WTC11 (cell line): Measurements from ENCODE around the gene INTS11. TPM values are rescaled to one million over a fixed set of nuclear protein-coding genes. Genes with fewer than 3 reads are reported as not detected.

Experiments
- ATAC-seq: fragments of 200-7000 bp; cut with Tn5 transposase; 2 replicates; pipeline ENCODE4 v1.10.0; 2021; ENCODE audit warnings: mild to moderate bottlenecking, moderate library complexity
- CTCF ChIA-PET: fragments of 300-600 bp; sonication (Branson Sonifier 250); formaldehyde crosslinking; loops from one replicate; lab custom pipeline; 2021; ENCODE audit warnings: antibody characterized with exemption; lab: Charles Lee
- POLR2A ChIA-PET: fragments of 350-600 bp; sonication (Branson Sonifier 250); formaldehyde crosslinking; loops from one replicate; lab custom pipeline; 2021; ENCODE audit warnings: antibody characterized with exemption; lab: Charles Lee
- DNase-seq: peaks from one replicate; pipeline ENCODE4 v3.0.0; 2021; ENCODE audit warnings: low spot score
- H3K27ac Mint-ChIP-seq: 2 replicates; pipeline ENCODE4 v1.8.0; 2021; ENCODE audit warnings: mixed read lengths
- H3K27me3 Mint-ChIP-seq: 2 replicates; pipeline ENCODE4 v1.8.0; 2021; ENCODE audit warnings: low read depth, mild to moderate bottlenecking, moderate library complexity, mixed read lengths
- H3K36me3 Mint-ChIP-seq: 2 replicates; pipeline ENCODE4 v1.8.0; 2021; ENCODE audit warnings: mixed read lengths
- H3K4me1 Mint-ChIP-seq: 2 replicates; pipeline ENCODE4 v1.8.0; 2022; ENCODE audit warnings: mixed read lengths
- H3K4me3 Mint-ChIP-seq: 2 replicates; pipeline ENCODE4 v1.8.0; 2021; ENCODE audit warnings: mild to moderate bottlenecking, moderate library complexity, mixed read lengths
- H3K9me3 Mint-ChIP-seq: 2 replicates; pipeline ENCODE4 v1.8.0; 2021; ENCODE audit warnings: mixed read lengths
- ETV6 ChIP-seq: sonication (generic); formaldehyde crosslinking; IDR thresholded peaks from 2 replicates; pipeline ENCODE4 v1.8.1; 2022; ENCODE audit warnings: mild to moderate bottlenecking, missing genetic modification reagents
- FOXK1 ChIP-seq: sonication (generic); formaldehyde crosslinking; IDR thresholded peaks from 2 replicates; pipeline ENCODE4 v1.8.0; 2022; ENCODE audit warnings: mild to moderate bottlenecking, moderate library complexity, missing genetic modification reagents
- GABPB1 ChIP-seq: sonication (generic); formaldehyde crosslinking; IDR thresholded peaks from 2 replicates; pipeline ENCODE4 v1.8.1; 2023; ENCODE audit warnings: mild to moderate bottlenecking, missing genetic modification reagents
- IRF2 ChIP-seq: sonication (generic); formaldehyde crosslinking; IDR thresholded peaks from 2 replicates; pipeline ENCODE4 v1.8.0; 2022; ENCODE audit warnings: low read depth, missing genetic modification reagents, borderline replicate concordance
- JAZF1 ChIP-seq: fragments of 250-450 bp; sonication (Bioruptor Pico); IDR thresholded peaks from 2 replicates; pipeline ENCODE4 v1.9.0; 2021; ENCODE audit warnings: moderate library complexity, mild to moderate bottlenecking, inconsistent platforms
- NR1H2 ChIP-seq: sonication (generic); formaldehyde crosslinking; IDR thresholded peaks from 2 replicates; pipeline ENCODE4 v1.9.0; 2021; ENCODE audit warnings: mild to moderate bottlenecking, moderate library complexity, missing genetic modification reagents
- NR2C2 ChIP-seq: sonication (generic); formaldehyde crosslinking; IDR thresholded peaks from 2 replicates; pipeline ENCODE4 v1.8.0; 2022; ENCODE audit warnings: mild to moderate bottlenecking, missing genetic modification reagents
- ZNF219 ChIP-seq: sonication (generic); formaldehyde crosslinking; IDR thresholded peaks from 2 replicates; pipeline ENCODE4 v1.8.0; 2023; ENCODE audit warnings: missing genetic modification reagents, mild to moderate bottlenecking, borderline replicate concordance
- ZNF416 ChIP-seq: fragments of 250-450 bp; sonication (Bioruptor Pico); IDR thresholded peaks from 2 replicates; pipeline ENCODE4 v1.9.0; 2021; ENCODE audit warnings: mild to moderate bottlenecking, inconsistent platforms
- total RNA-seq: library from RNA; stranded (reverse); gene quantifications from 3 replicates; pipeline ENCODE4 v1.2.3, GENCODE V29; 2021
- TF ChIP-seq, protein P1 (sequence below): sonication (generic); formaldehyde crosslinking; conservative IDR thresholded peaks from 2 replicates; pipeline ENCODE4 v1.8.1; 2023; ENCODE audit warnings: mild to moderate bottlenecking, low read depth, missing genetic modification reagents, moderate library complexity
- TF ChIP-seq, protein P2 (sequence below): sonication (generic); formaldehyde crosslinking; IDR thresholded peaks from 2 replicates; pipeline ENCODE4 v1.8.0; 2022; ENCODE audit warnings: mild to moderate bottlenecking, missing genetic modification reagents
- TF ChIP-seq, protein P3 (sequence below): sonication (generic); formaldehyde crosslinking; IDR thresholded peaks from 2 replicates; pipeline ENCODE4 v1.8.0; 2022; ENCODE audit warnings: mild to moderate bottlenecking, missing genetic modification reagents
- TF ChIP-seq, protein P4 (sequence below): sonication (generic); formaldehyde crosslinking; IDR thresholded peaks from 2 replicates; pipeline ENCODE4 v1.8.1; 2022; ENCODE audit warnings: low read depth, mild to moderate bottlenecking, moderate library complexity, missing genetic modification reagents, borderline replicate concordance
- TF ChIP-seq, protein P5 (sequence below): sonication (generic); formaldehyde crosslinking; IDR thresholded peaks from 2 replicates; pipeline ENCODE4 v1.8.1; 2022; ENCODE audit warnings: low read depth, missing genetic modification reagents, borderline replicate concordance
- TF ChIP-seq, protein P6 (sequence below): sonication (generic); formaldehyde crosslinking; IDR thresholded peaks from 2 replicates; pipeline ENCODE4 v1.8.1; 2022; ENCODE audit warnings: mild to moderate bottlenecking, missing genetic modification reagents, moderate library complexity, borderline replicate concordance
- TF ChIP-seq, protein P7 (sequence below): sonication (generic); formaldehyde crosslinking; IDR thresholded peaks from 2 replicates; pipeline ENCODE4 v1.8.0; 2022; ENCODE audit warnings: mild to moderate bottlenecking, missing genetic modification reagents
- TF ChIP-seq, protein P8 (sequence below): sonication (generic); formaldehyde crosslinking; IDR thresholded peaks from 2 replicates; pipeline ENCODE4 v1.8.0; 2023; ENCODE audit warnings: missing genetic modification reagents, mild to moderate bottlenecking, borderline replicate concordance
- TF ChIP-seq, protein P9 (sequence below): sonication (generic); formaldehyde crosslinking; conservative IDR thresholded peaks from 2 replicates; pipeline ENCODE4 v1.8.1; 2022; ENCODE audit warnings: mild to moderate bottlenecking, missing genetic modification reagents

Gene INTS11
- total RNA-seq, 1 experiment from 2014 or later = 170 TPM

DNA sequence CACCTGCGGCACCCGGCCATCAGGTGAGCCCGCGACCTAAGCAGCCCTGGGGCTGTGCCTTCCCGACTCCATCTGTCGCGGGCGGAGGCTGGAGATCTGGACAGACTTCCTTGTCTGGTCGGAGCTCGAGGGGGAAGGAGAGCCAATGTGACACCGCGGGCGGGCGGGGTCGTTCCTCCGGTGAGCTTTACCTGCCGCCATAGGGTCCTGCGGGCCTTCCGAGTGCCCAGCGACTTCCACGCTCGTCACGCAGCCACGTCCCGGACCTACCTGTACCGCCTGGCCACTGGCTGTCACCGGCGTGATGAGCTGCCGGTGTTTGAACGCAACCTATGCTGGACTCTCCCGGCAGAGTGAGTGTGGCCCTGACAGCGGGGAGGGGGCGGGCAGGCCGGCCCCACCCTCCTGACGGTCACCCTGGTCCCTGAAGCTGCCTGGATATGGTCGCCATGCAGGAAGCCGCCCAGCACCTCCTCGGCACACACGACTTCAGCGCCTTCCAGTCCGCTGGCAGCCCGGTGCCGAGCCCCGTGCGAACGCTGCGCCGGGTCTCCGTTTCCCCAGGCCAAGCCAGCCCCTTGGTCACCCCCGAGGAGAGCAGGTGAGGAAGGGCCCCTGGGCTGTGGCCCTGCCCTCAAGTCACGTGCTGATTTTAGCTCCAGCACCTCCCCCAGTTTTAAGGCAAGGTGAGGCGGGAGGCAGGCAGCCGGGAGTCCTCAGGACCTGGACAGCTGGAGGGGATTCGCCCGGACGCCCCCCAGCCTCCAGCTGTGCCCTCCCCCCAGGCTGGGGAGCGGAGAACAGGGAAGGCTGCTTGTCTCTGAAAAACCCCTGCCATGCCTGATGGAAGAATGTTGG is 15.0 kb downstream of the INTS11 start (continued):
- TF ChIP-seq, protein P1, sequence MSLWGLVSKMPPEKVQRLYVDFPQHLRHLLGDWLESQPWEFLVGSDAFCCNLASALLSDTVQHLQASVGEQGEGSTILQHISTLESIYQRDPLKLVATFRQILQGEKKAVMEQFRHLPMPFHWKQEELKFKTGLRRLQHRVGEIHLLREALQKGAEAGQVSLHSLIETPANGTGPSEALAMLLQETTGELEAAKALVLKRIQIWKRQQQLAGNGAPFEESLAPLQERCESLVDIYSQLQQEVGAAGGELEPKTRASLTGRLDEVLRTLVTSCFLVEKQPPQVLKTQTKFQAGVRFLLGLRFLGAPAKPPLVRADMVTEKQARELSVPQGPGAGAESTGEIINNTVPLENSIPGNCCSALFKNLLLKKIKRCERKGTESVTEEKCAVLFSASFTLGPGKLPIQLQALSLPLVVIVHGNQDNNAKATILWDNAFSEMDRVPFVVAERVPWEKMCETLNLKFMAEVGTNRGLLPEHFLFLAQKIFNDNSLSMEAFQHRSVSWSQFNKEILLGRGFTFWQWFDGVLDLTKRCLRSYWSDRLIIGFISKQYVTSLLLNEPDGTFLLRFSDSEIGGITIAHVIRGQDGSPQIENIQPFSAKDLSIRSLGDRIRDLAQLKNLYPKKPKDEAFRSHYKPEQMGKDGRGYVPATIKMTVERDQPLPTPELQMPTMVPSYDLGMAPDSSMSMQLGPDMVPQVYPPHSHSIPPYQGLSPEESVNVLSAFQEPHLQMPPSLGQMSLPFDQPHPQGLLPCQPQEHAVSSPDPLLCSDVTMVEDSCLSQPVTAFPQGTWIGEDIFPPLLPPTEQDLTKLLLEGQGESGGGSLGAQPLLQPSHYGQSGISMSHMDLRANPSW (CRISPR knock-in tag) = no peak
- no peak for TF ChIP-seq ETV6 (CRISPR knock-in tag)
- TF ChIP-seq NR1H2 (CRISPR knock-in tag) = no peak
- TF ChIP-seq, protein P2, sequence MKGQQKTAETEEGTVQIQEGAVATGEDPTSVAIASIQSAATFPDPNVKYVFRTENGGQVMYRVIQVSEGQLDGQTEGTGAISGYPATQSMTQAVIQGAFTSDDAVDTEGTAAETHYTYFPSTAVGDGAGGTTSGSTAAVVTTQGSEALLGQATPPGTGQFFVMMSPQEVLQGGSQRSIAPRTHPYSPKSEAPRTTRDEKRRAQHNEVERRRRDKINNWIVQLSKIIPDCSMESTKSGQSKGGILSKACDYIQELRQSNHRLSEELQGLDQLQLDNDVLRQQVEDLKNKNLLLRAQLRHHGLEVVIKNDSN (CRISPR knock-in tag) = peak; percentile 94
- TF ChIP-seq IRF2 (CRISPR knock-in tag) = no peak
- TF ChIP-seq JAZF1 (CRISPR knock-in tag) = no peak
- TF ChIP-seq, protein P3, sequence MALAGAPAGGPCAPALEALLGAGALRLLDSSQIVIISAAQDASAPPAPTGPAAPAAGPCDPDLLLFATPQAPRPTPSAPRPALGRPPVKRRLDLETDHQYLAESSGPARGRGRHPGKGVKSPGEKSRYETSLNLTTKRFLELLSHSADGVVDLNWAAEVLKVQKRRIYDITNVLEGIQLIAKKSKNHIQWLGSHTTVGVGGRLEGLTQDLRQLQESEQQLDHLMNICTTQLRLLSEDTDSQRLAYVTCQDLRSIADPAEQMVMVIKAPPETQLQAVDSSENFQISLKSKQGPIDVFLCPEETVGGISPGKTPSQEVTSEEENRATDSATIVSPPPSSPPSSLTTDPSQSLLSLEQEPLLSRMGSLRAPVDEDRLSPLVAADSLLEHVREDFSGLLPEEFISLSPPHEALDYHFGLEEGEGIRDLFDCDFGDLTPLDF (CRISPR knock-in tag) = no peak
- TF ChIP-seq ZNF219 (CRISPR knock-in tag) = no peak
- TF ChIP-seq, protein P4, sequence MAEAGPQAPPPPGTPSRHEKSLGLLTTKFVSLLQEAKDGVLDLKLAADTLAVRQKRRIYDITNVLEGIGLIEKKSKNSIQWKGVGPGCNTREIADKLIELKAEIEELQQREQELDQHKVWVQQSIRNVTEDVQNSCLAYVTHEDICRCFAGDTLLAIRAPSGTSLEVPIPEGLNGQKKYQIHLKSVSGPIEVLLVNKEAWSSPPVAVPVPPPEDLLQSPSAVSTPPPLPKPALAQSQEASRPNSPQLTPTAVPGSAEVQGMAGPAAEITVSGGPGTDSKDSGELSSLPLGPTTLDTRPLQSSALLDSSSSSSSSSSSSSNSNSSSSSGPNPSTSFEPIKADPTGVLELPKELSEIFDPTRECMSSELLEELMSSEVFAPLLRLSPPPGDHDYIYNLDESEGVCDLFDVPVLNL (CRISPR knock-in tag) = no peak
- no peak for TF ChIP-seq NR2C2 (CRISPR knock-in tag)
- TF ChIP-seq FOXK1 (CRISPR knock-in tag) = 0 out of 2 replicates have a peak, but pooled peaks have one; percentile 24
- TF ChIP-seq, protein P5, sequence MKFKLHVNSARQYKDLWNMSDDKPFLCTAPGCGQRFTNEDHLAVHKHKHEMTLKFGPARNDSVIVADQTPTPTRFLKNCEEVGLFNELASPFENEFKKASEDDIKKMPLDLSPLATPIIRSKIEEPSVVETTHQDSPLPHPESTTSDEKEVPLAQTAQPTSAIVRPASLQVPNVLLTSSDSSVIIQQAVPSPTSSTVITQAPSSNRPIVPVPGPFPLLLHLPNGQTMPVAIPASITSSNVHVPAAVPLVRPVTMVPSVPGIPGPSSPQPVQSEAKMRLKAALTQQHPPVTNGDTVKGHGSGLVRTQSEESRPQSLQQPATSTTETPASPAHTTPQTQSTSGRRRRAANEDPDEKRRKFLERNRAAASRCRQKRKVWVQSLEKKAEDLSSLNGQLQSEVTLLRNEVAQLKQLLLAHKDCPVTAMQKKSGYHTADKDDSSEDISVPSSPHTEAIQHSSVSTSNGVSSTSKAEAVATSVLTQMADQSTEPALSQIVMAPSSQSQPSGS (CRISPR knock-in tag) = no peak
- TF ChIP-seq, protein P6, sequence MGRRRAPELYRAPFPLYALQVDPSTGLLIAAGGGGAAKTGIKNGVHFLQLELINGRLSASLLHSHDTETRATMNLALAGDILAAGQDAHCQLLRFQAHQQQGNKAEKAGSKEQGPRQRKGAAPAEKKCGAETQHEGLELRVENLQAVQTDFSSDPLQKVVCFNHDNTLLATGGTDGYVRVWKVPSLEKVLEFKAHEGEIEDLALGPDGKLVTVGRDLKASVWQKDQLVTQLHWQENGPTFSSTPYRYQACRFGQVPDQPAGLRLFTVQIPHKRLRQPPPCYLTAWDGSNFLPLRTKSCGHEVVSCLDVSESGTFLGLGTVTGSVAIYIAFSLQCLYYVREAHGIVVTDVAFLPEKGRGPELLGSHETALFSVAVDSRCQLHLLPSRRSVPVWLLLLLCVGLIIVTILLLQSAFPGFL (CRISPR knock-in tag) = no peak

DNA sequence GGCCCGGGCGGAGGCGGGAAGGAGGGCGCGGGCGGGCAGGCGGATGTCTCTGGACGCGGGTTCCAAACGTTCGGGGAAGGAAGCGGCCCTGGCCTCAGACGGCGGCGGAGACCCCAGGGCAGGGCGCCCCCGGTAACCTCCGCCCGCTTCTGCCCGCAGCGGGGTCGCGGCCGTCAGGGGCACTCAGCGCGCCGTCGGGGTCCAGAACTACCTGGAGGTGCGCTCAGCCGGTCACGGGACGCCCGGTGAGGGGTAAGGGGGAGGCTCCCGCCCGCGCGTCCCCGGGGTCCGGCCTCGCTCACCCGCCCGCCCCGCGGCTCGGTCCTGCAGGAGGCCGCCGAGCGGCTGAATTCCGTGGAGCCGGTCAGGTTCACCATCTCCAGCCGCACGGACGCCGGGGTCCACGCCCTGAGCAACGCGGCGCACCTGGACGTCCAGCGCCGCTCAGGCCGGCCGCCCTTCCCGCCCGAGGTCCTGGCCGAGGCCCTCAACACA is 15.7 kb downstream of the INTS11 start:
- no peaks in the 10 kb centered on the region for H3K9me3 Mint-ChIP-seq
- H3K4me3 Mint-ChIP-seq = peak overlapping the region; percentile 70
- H3K36me3 Mint-ChIP-seq = peaks cover 12% of the 10 kb centered on the region
- no peak for DNase-seq
- H3K27me3 Mint-ChIP-seq = peaks cover 6% of the 10 kb centered on the region; the same call in 1 of the 2 replicates
- peaks cover 21% of the 10 kb centered on the region for H3K4me1 Mint-ChIP-seq
- no peak overlapping the region for H3K27ac Mint-ChIP-seq
- CTCF ChIA-PET = interaction anchor here (1.8 to 3.2 kb wide), 2 partner anchors 9 to 18 kb away, joined by 6 to 17 read pairs; no protein-coding TSS in a partner anchor
- ATAC-seq = no peak
- POLR2A ChIA-PET = interaction anchor here (1.2 kb wide), 1 partner anchor 67 kb away, joined by 3 read pairs; the partner anchor contains the start of gene AURKAIP1
- TF ChIP-seq, protein P7, sequence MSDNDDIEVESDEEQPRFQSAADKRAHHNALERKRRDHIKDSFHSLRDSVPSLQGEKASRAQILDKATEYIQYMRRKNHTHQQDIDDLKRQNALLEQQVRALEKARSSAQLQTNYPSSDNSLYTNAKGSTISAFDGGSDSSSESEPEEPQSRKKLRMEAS (CRISPR knock-in tag) = no peak
- TF ChIP-seq ZNF416 (CRISPR knock-in tag) (no peak), FOXK1 (CRISPR knock-in tag) (0 out of 2 replicates have a peak, but pooled peaks have one; percentile 7), GABPB1 (no peak)
- TF ChIP-seq, protein P8, sequence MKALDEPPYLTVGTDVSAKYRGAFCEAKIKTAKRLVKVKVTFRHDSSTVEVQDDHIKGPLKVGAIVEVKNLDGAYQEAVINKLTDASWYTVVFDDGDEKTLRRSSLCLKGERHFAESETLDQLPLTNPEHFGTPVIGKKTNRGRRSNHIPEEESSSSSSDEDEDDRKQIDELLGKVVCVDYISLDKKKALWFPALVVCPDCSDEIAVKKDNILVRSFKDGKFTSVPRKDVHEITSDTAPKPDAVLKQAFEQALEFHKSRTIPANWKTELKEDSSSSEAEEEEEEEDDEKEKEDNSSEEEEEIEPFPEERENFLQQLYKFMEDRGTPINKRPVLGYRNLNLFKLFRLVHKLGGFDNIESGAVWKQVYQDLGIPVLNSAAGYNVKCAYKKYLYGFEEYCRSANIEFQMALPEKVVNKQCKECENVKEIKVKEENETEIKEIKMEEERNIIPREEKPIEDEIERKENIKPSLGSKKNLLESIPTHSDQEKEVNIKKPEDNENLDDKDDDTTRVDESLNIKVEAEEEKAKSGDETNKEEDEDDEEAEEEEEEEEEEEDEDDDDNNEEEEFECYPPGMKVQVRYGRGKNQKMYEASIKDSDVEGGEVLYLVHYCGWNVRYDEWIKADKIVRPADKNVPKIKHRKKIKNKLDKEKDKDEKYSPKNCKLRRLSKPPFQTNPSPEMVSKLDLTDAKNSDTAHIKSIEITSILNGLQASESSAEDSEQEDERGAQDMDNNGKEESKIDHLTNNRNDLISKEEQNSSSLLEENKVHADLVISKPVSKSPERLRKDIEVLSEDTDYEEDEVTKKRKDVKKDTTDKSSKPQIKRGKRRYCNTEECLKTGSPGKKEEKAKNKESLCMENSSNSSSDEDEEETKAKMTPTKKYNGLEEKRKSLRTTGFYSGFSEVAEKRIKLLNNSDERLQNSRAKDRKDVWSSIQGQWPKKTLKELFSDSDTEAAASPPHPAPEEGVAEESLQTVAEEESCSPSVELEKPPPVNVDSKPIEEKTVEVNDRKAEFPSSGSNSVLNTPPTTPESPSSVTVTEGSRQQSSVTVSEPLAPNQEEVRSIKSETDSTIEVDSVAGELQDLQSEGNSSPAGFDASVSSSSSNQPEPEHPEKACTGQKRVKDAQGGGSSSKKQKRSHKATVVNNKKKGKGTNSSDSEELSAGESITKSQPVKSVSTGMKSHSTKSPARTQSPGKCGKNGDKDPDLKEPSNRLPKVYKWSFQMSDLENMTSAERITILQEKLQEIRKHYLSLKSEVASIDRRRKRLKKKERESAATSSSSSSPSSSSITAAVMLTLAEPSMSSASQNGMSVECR (CRISPR knock-in tag) = peak; percentile 35; the same call in 1 of the 2 replicates
- TF ChIP-seq, protein P9, sequence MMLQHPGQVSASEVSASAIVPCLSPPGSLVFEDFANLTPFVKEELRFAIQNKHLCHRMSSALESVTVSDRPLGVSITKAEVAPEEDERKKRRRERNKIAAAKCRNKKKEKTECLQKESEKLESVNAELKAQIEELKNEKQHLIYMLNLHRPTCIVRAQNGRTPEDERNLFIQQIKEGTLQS (CRISPR knock-in tag) = no peak
